ENCODE measurements around the gene ADAM17.

ADAM17 gene

GRCh38 chr2:9488583-9489547 is 66.8 kb downstream of the ADAM17 start:
- no peak overlapping the region for H3K4me2 ChIP-seq (ENCODE audit: low read depth, low read length, poor library complexity, severe bottlenecking)
- no peaks in the 10 kb centered on the region for H3K9me2 ChIP-seq (replicated peaks; ENCODE audit: low read depth, low read length)
- TF ChIP-seq EZH2phosphoT487 (IDR thresholded peaks at IDR 0.05; ENCODE audit: borderline replicate concordance) (no peak), CTCF (conservative IDR thresholded peaks at IDR 0.05; ENCODE audit: low read length) (no peak)
- H3K9me3 ChIP-seq (ENCODE audit: insufficient read depth, low read depth, low read length), result no peaks in the 10 kb centered on the region
- no peaks in the 10 kb centered on the region for H3F3A ChIP-seq (ENCODE audit: low read depth)
- H3K36me3 ChIP-seq (ENCODE audit: insufficient read depth, low read length), result peaks cover 97% of the 10 kb centered on the region; the same call in 1 of the 2 replicates
- H3K79me2 ChIP-seq (ENCODE audit: insufficient read depth, low read length), result no peaks in the 10 kb centered on the region
- no peaks in the 10 kb centered on the region for H3K27me3 ChIP-seq (ENCODE audit: insufficient read depth, low read length, poor library complexity, severe bottlenecking)
- no peak overlapping the region for H3K9ac ChIP-seq (ENCODE audit: low read depth, low read length, poor library complexity, severe bottlenecking)
- H4K20me1 ChIP-seq (ENCODE audit: insufficient read depth, low read length, poor library complexity, severe bottlenecking), result no peaks in the 10 kb centered on the region
- H3K4me3 ChIP-seq (ENCODE audit: low read length, poor library complexity, severe bottlenecking), result no peak overlapping the region
- no peak overlapping the region for H2AFZ ChIP-seq (ENCODE audit: low read length)
- H3K4me1 ChIP-seq (ENCODE audit: insufficient read depth, low read length, poor library complexity, severe bottlenecking), result no peaks in the 10 kb centered on the region

- Histone ChIP-seq H4K20me1 (ENCODE audit: insufficient read depth, low read length, poor library complexity, severe bottlenecking) (no peaks in the 10 kb centered on the region), H3K4me2 (ENCODE audit: low read depth, low read length, poor library complexity, severe bottlenecking) (no peak overlapping the region), H3K9me3 (ENCODE audit: insufficient read depth, low read depth, low read length) (no peaks in the 10 kb centered on the region), H3K36me3 (ENCODE audit: insufficient read depth, low read length) (peaks cover 69% of the 10 kb centered on the region; the same call in 1 of the 2 replicates), H3K79me2 (ENCODE audit: insufficient read depth, low read length) (no peaks in the 10 kb centered on the region), H3K4me3 (ENCODE audit: low read length, poor library complexity, severe bottlenecking) (no peak overlapping the region), H3K9ac (ENCODE audit: low read depth, low read length, poor library complexity, severe bottlenecking) (no peak overlapping the region), H3K9me2 (replicated peaks; ENCODE audit: low read depth, low read length) (no peaks in the 10 kb centered on the region), H3F3A (ENCODE audit: low read depth) (no peaks in the 10 kb centered on the region), H3K4me1 (ENCODE audit: insufficient read depth, low read length, poor library complexity, severe bottlenecking) (no peaks in the 10 kb centered on the region), H2AFZ (ENCODE audit: low read length) (no peak overlapping the region), H3K27me3 (ENCODE audit: insufficient read depth, low read length, poor library complexity, severe bottlenecking) (no peaks in the 10 kb centered on the region)
- TF ChIP-seq CTCF (conservative IDR thresholded peaks at IDR 0.05; ENCODE audit: low read length), result no peak
- no peak for TF ChIP-seq EZH2phosphoT487 (IDR thresholded peaks at IDR 0.05; ENCODE audit: borderline replicate concordance)
Measured at GRCh38 chr2:9484533-9484932, 71.1 kb downstream of the ADAM17 start.

GRCh38 chr2:9483107-9483506 is 72.5 kb downstream of the ADAM17 start:
- no peaks in the 10 kb centered on the region for H3F3A ChIP-seq (ENCODE audit: low read depth)
- no peak overlapping the region for H3K4me2 ChIP-seq (ENCODE audit: low read depth, low read length, poor library complexity, severe bottlenecking)
- no peak overlapping the region for H3K9ac ChIP-seq (ENCODE audit: low read depth, low read length, poor library complexity, severe bottlenecking)
- no peak overlapping the region for H2AFZ ChIP-seq (ENCODE audit: low read length)
- no peaks in the 10 kb centered on the region for H4K20me1 ChIP-seq (ENCODE audit: insufficient read depth, low read length, poor library complexity, severe bottlenecking)
- H3K27me3 ChIP-seq (ENCODE audit: insufficient read depth, low read length, poor library complexity, severe bottlenecking), result no peaks in the 10 kb centered on the region
- H3K9me2 ChIP-seq (replicated peaks; ENCODE audit: low read depth, low read length), result no peaks in the 10 kb centered on the region
- TF ChIP-seq EZH2phosphoT487 (IDR thresholded peaks at IDR 0.05; ENCODE audit: borderline replicate concordance) (no peak), CTCF (conservative IDR thresholded peaks at IDR 0.05; ENCODE audit: low read length) (no peak)
- no peaks in the 10 kb centered on the region for H3K9me3 ChIP-seq (ENCODE audit: insufficient read depth, low read depth, low read length)
- no peaks in the 10 kb centered on the region for H3K4me1 ChIP-seq (ENCODE audit: insufficient read depth, low read length, poor library complexity, severe bottlenecking)
- H3K4me3 ChIP-seq (ENCODE audit: low read length, poor library complexity, severe bottlenecking), result no peak overlapping the region
- H3K36me3 ChIP-seq (ENCODE audit: insufficient read depth, low read length), result peaks cover 55% of the 10 kb centered on the region; the same call in 1 of the 2 replicates
- H3K79me2 ChIP-seq (ENCODE audit: insufficient read depth, low read length), result no peaks in the 10 kb centered on the region

Data from Loucy (cell line).